NT2/D1 (cell line): ENCODE results near the gene BCOR.

Source experiments
- SUZ12 ChIP-seq: IDR thresholded peaks from 2 replicates; pipeline ENCODE4 v1.6.1; 2011; ENCODE audit not compliant: insufficient read length, insufficient read depth; ENCODE audit errors: extremely low read depth
- YY1 ChIP-seq: IDR thresholded peaks from 2 replicates; pipeline ENCODE4 v1.6.1; 2011; ENCODE audit not compliant: insufficient read length, insufficient read depth

DNA sequence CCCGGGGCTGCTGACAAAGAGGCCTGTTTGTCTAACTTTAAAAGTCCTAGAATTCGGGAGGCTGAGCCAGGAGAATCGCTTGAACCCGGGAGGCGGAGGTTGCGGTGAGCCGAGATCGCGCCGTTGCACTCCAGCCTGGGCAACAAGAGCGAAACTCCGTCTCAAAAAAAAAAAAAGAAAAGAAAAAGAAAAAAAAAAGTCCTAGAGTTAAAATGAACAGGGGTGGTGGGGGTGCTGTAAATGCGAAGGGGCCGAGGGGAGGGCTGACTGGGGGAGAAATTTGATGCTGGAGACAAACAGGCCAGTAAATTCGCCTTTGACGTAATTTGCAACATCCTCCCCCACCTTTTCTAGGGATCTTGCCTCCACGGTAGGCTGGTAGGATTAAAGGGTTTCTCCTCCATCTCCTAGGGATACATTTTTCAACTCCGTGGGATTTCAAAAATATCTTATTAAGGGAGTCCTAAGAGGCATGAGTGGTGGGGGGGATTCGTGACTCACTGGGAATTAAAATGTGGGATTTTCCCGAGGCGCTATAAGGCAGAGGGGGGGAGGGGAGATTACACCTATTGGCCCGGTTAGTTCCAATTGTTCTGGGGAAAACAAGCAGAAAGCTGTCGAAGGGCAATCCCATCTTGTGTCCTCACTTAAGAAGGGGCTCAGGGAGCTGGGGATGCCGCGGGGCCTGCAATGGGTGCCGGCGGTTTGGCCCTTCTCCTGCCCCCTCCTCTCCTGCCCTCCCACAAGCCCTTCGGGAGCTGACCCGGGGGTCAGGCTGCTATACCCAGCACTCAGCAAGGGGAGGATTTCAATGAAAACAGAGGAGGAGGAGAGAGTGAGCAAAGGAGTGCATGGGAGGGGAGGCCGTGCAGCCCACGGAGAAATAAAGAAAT lies 3.0 kb upstream of the BCOR start:
- TF ChIP-seq YY1 (no peak), SUZ12 (no peak)
